HG02588 (cell line): ENCODE measurements around the gene SLC30A2.

ENCODE experiments used
- ATAC-seq: cut with Tn5 transposase; IDR thresholded peaks from one replicate; pipeline ENCODE4 v1.9.1; 2021; ENCODE audit warnings: mild to moderate bottlenecking, moderate library complexity; ENCODE audit not compliant: unreplicated experiment

Gene SLC30A2

GRCh38 chr1:26070296-26070962 lies 24.5 kb upstream of the SLC30A2 start:
- ATAC-seq, result no peak

- ATAC-seq, result no peak
Observed at GRCh38 chr1:26069941-26070295, 24.0 kb upstream of the SLC30A2 start.

- ATAC-seq, result no peak
Observed at GRCh38 chr1:26067432-26067911, 21.6 kb upstream of the SLC30A2 start, which contains the start of gene TRIM63. TSS of gene TRIM63 (minus strand) at chr1:26067630. CDS start at chr1:26067494, 136 bp downstream.

- ATAC-seq, result no peak
Observed at GRCh38 chr1:26066857-26067256, 20.9 kb upstream of the SLC30A2 start.

- no peak for ATAC-seq
Observed at GRCh38 chr1:26066160-26066559, 20.2 kb upstream of the SLC30A2 start.

- ATAC-seq, result no peak
Observed at GRCh38 chr1:26064553-26064952, 18.6 kb upstream of the SLC30A2 start.

- ATAC-seq, result no peak
Observed at GRCh38 chr1:26060832-26061574, 15.1 kb upstream of the SLC30A2 start.

- ATAC-seq, result no peak
Observed at GRCh38 chr1:26059906-26060305, 14.0 kb upstream of the SLC30A2 start.

- ATAC-seq, result no peak
Observed at GRCh38 chr1:26058052-26058595, 12.2 kb upstream of the SLC30A2 start.

GRCh38 chr1:26057189-26057588 lies 11.3 kb upstream of the SLC30A2 start:
- no peak for ATAC-seq

- no peak for ATAC-seq
Observed at GRCh38 chr1:26055041-26055440, 9.1 kb upstream of the SLC30A2 start.

GRCh38 chr1:26053718-26054560 lies 8.0 kb upstream of the SLC30A2 start:
- ATAC-seq, result no peak

- ATAC-seq, result no peak
Observed at GRCh38 chr1:26050248-26050640, 4.3 kb upstream of the SLC30A2 start.

- ATAC-seq, result no peak
Observed at GRCh38 chr1:26049531-26050247, 3.8 kb upstream of the SLC30A2 start.

- no peak for ATAC-seq
Observed at GRCh38 chr1:26047278-26047874, 1.5 kb upstream of the SLC30A2 start.

- ATAC-seq, result no peak
Observed at GRCh38 chr1:26046246-26047095, 553 bp upstream of the SLC30A2 start.

GRCh38 chr1:26044971-26045721 lies 772 bp downstream of the SLC30A2 start:
- no peak for ATAC-seq

GRCh38 chr1:26044414-26044813 lies 1.5 kb downstream of the SLC30A2 start:
- ATAC-seq, result no peak
